ENCODE data around the gene GPR160.

Gene GPR160

GRCh38 chr3:170027233-170028102 lies 10.3 kb upstream of the GPR160 start:
- no peak for DNase-seq (ENCODE audit: low read depth in 2 of 2)

- DNase-seq (ENCODE audit: low read depth in 2 of 2): no peak
Measured at GRCh38 chr3:170033489-170033888, 4.3 kb upstream of the GPR160 start.

- no peak for DNase-seq (ENCODE audit: low read depth in 2 of 2)
Measured at GRCh38 chr3:170038434-170039110, 777 bp downstream of the GPR160 start.

GRCh38 chr3:170040418-170040817 lies 2.6 kb downstream of the GPR160 start:
- DNase-seq (ENCODE audit: low read depth in 2 of 2): no peak

- DNase-seq (ENCODE audit: low read depth in 2 of 2): no peak
Measured at GRCh38 chr3:170043506-170043905, 5.7 kb downstream of the GPR160 start.

GRCh38 chr3:170044271-170044670 lies 6.5 kb downstream of the GPR160 start:
- no peak for DNase-seq (ENCODE audit: low read depth in 2 of 2)

GRCh38 chr3:170044795-170045244 lies 7.0 kb downstream of the GPR160 start:
- no peak for DNase-seq (ENCODE audit: low read depth in 2 of 2)

GRCh38 chr3:170046269-170047132 lies 8.7 kb downstream of the GPR160 start:
- DNase-seq (ENCODE audit: low read depth in 2 of 2): no peak

GRCh38 chr3:170047133-170047404 lies 9.3 kb downstream of the GPR160 start:
- no peak for DNase-seq (ENCODE audit: low read depth in 2 of 2)

- no peak for DNase-seq (ENCODE audit: low read depth in 2 of 2)
Measured at GRCh38 chr3:170049146-170050000, 11.6 kb downstream of the GPR160 start.

GRCh38 chr3:170050753-170051152 lies 13.0 kb downstream of the GPR160 start:
- no peak for DNase-seq (ENCODE audit: low read depth in 2 of 2)

- no peak for DNase-seq (ENCODE audit: low read depth in 2 of 2)
Measured at GRCh38 chr3:170052398-170052797, 14.6 kb downstream of the GPR160 start.

GRCh38 chr3:170054204-170054603 lies 16.4 kb downstream of the GPR160 start:
- no peak for DNase-seq (ENCODE audit: low read depth in 2 of 2)

GRCh38 chr3:170055209-170055608 lies 17.4 kb downstream of the GPR160 start:
- DNase-seq (ENCODE audit: low read depth in 2 of 2): no peak

GRCh38 chr3:170056710-170057454 lies 19.1 kb downstream of the GPR160 start:
- DNase-seq (ENCODE audit: low read depth in 2 of 2): no peak

GRCh38 chr3:170057550-170057949 lies 19.8 kb downstream of the GPR160 start:
- no peak for DNase-seq (ENCODE audit: low read depth in 2 of 2)

GRCh38 chr3:170058127-170058526 lies 20.3 kb downstream of the GPR160 start:
- DNase-seq (ENCODE audit: low read depth in 2 of 2): no peak

- DNase-seq (ENCODE audit: low read depth in 2 of 2): no peak
Measured at GRCh38 chr3:170059447-170059846, 21.7 kb downstream of the GPR160 start.

- DNase-seq (ENCODE audit: low read depth in 2 of 2): no peak
Measured at GRCh38 chr3:170062068-170062467, 24.3 kb downstream of the GPR160 start.

- no peak for DNase-seq (ENCODE audit: low read depth in 2 of 2)
Measured at GRCh38 chr3:170062769-170063168, 25.0 kb downstream of the GPR160 start.

- no peak for DNase-seq (ENCODE audit: low read depth in 2 of 2)
Measured at GRCh38 chr3:170063691-170064090, 25.9 kb downstream of the GPR160 start.

Data from stimulated activated CD8-positive, alpha-beta memory T cell treated with anti-CD3 and anti-CD28 coated beads, Interleukin-2, amount 100 ng/mL, for 1 hour (primary cell).